GM21447 (cell line): Measurements from ENCODE around the gene KRTAP3-3.
"Not testable (repeated sequence)": the region's sequence is repeated elsewhere in the genome, so short reads cannot be mapped to it uniquely, and the experiment has no call there.

ENCODE experiments used
- ATAC-seq: cut with Tn5 transposase; IDR thresholded peaks from one replicate; pipeline ENCODE4 v1.9.1; 2021; ENCODE audit not compliant: unreplicated experiment

KRTAP3-3 gene

GRCh38 chr17:41008811-41009210, 14.8 kb upstream of the KRTAP3-3 start, which contains the start of gene KRTAP3-1:
Gene KRTAP3-1, minus strand, starts transcription at chr17:41009128. Its CDS starts 54 bp downstream, at chr17:41009074.
- ATAC-seq = no peak

- ATAC-seq = no peak
Observed at GRCh38 chr17:41004397-41004796, 10.4 kb upstream of the KRTAP3-3 start.

DNA sequence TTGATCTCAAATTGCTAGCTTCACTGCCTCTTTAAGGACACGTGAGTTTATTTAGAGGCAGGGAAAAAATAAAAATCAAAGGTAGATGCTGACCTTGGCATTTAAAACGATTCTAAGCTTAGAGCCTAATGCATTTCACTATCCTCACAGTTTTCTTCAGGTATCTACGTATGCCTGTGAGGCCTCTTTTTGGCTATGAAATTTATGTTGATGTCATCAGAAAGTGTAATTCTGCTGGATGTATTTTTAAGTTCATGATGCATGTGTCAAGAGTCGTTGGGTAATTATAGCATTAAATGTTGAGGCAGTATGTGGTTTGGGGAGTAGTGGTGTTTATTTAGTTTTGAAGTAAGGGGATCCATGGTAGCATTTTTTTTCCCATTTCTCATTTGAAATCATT, 10.0 kb upstream of the KRTAP3-3 start:
- no peak for ATAC-seq

DNA sequence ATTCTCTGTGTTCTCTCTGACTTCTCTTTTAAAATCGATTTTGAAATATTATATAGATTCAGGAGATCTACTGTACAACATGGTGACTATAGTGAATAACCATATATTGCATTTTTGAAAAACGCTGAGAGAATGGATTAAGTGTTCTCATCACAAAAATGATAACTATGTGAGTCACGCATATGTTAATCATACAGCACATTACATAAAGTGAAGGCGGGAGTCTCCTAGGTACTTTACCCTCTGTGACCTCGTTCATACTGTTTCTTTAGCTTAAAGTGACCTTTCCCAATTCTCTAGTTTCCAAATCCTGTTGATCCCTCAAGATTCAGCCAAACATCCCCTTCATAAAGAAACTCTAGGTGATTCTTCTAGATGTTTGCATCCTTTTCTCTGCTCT, 8.8 kb upstream of the KRTAP3-3 start:
- ATAC-seq = no peak

GRCh38 chr17:41001795-41002194, 7.8 kb upstream of the KRTAP3-3 start:
- ATAC-seq = no peak

- ATAC-seq = not testable (repeated sequence)
Observed at GRCh38 chr17:40999563-40999962, 5.6 kb upstream of the KRTAP3-3 start, which contains the start of gene KRTAP3-2. Gene KRTAP3-2, minus strand, starts transcription at chr17:40999906. Its CDS starts 53 bp downstream, at chr17:40999853.

GRCh38 chr17:40997361-40997760, 3.4 kb upstream of the KRTAP3-3 start:
- no peak for ATAC-seq

- no peak for ATAC-seq
Observed at GRCh38 chr17:40996829-40997228, 2.9 kb upstream of the KRTAP3-3 start.

- no peak for ATAC-seq
Observed at GRCh38 chr17:40995116-40995515, 1.2 kb upstream of the KRTAP3-3 start.

GRCh38 chr17:40993084-40993483, 880 bp downstream of the KRTAP3-3 start:
- ATAC-seq = no peak

- no peak for ATAC-seq
Observed at GRCh38 chr17:40992666-40993065, 1.3 kb downstream of the KRTAP3-3 start.

GRCh38 chr17:40986920-40987319, 7.0 kb downstream of the KRTAP3-3 start:
- no peak for ATAC-seq

- ATAC-seq = no peak
Observed at GRCh38 chr17:40984226-40984625, 9.7 kb downstream of the KRTAP3-3 start, which contains the start of gene KRT40. Gene KRT40, minus strand, starts transcription at chr17:40984326. Its CDS starts 53 bp downstream, at chr17:40984273.

- no peak for ATAC-seq
Observed at GRCh38 chr17:40981115-40981514, 12.8 kb downstream of the KRTAP3-3 start.

GRCh38 chr17:40980596-40980995, 13.4 kb downstream of the KRTAP3-3 start:
- no peak for ATAC-seq

GRCh38 chr17:40980117-40980516, 13.8 kb downstream of the KRTAP3-3 start:
- no peak for ATAC-seq

- ATAC-seq = no peak
Observed at GRCh38 chr17:40978575-40979151, 15.3 kb downstream of the KRTAP3-3 start.

GRCh38 chr17:40975516-40975915, 18.4 kb downstream of the KRTAP3-3 start:
- no peak for ATAC-seq

- ATAC-seq = no peak
Observed at GRCh38 chr17:40974366-40974765, 19.6 kb downstream of the KRTAP3-3 start.

GRCh38 chr17:40967582-40967981, 26.4 kb downstream of the KRTAP3-3 start:
- no peak for ATAC-seq

DNA sequence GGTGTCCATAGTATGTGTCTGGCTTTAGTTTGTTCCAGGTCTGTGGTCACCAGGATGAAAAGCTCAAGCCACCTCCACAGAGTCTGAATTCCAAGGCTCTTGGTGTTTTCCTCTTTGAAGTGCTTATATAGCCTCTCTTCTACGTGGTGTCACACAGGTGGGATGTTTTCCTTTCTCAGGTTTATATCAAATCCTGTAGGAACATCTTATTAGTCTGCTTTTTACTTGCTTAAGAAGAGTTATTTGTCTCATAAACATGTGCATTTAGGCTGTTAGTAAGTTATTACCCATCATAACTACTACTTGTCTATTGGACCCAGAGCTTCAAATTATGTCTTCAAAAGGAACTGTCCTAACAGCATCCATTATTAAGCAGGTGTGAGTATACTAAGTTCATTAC, 27.1 kb downstream of the KRTAP3-3 start, which contains the start of gene KRT39:
TSS of gene KRT39 (minus strand) at position 101 of the 400 bp plus-strand sequence. CDS start at position 9, 92 bp downstream.
- no peak for ATAC-seq

- ATAC-seq = no peak
Observed at GRCh38 chr17:40963838-40964237, 30.1 kb downstream of the KRTAP3-3 start.

DNA sequence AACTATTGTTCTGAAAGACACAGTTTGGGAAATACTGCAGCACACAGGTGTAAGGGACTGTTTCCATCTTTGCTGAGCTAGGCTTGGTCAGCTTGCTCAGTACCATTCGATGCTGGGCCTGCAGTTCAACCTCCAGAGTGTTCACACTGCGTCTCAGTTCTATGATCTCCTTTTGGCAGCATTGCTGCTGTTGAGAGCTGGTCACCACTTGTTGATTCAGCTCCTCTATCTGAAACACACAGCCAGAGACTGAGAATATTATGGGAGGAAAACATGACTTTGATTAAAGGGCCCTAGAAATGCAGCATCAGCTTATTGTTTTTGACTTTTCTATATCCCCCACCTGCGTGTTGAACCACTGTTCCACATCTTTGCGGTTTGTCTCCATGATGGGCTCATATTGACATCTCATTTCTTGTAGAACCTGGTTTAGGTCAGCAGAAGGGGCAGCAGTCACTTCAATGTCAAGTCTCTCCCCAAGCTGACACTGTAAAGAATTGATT, 31.9 kb downstream of the KRTAP3-3 start:
- ATAC-seq = no peak
